ENCODE data around the gene UBP1. TPM values are rescaled to one million over a fixed set of nuclear protein-coding genes. Genes with fewer than 3 reads are reported as not detected.

Gene UBP1
- total RNA-seq, 2 experiments from 2014 or later = 52.6 to 53.2 TPM

DNA sequence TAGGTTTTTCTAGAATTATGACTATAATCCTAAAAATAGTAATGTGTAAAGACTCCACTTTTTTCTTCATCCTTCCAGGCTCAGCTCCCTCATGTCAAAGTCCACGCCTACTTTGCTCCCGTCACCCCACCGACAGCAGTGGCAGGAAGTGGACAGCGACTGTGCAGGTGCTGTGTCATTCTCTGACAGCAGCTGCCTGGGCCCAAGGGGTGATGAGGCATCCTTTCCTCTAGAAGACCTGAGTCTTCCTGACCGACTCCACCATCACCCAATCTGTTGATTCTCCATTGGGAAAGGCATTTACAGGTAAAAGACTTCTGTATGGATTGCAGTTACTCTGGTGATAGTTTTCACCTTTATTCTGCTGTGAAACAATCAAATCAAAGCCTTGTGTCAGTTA is 54.8 kb downstream of the UBP1 start:
- Mint-ChIP-seq H3K27me3 (no peaks in the 10 kb centered on the region), H3K9me3 (no peaks in the 10 kb centered on the region), H3K4me1 (ENCODE audit: low read depth) (peaks cover 12% of the 10 kb centered on the region), H3K27ac (peak overlapping the region; percentile 59), H3K4me3 (no peak overlapping the region), H3K36me3 (peaks cover 13% of the 10 kb centered on the region)
- peak; percentile 78 for DNase-seq
- ChIA-PET CTCF (interaction anchor here (2.2 to 4.8 kb wide), 2 partner anchors 13 to 254 kb away, joined by 12 to 34 read pairs; no protein-coding TSS in a partner anchor), POLR2A (interaction anchor here (1.7 kb wide), 1 partner anchor 56 kb away, joined by 5 read pairs; no protein-coding TSS in a partner anchor)
- intact Hi-C loops (cut with micrococcal nuclease) = loop anchor here (2.0 kb wide), 1 partner anchor 55 kb away; the partner anchor contains the start of gene UBP1

DNA sequence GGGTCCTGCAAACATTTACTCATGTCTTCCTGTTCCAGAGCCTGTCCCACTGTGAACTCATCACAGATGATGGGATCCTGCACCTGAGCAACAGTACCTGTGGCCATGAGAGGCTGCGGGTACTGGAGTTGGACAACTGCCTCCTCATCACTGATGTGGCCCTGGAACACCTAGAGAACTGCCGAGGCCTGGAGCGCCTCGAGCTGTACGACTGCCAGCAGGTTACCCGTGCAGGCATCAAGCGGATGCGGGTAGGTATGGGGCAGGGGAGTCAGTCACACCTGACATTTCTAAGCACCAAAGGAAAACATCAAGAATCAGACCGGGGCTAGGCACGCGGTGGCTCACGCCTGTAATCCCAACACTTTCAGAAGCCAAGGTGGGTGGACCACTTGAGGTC is 56.3 kb downstream of the UBP1 start:
- H3K36me3 Mint-ChIP-seq = peaks cover 7% of the 10 kb centered on the region
- H3K27ac Mint-ChIP-seq = no peak overlapping the region
- H3K4me3 Mint-ChIP-seq = no peak overlapping the region
- H3K27me3 Mint-ChIP-seq = no peaks in the 10 kb centered on the region
- ChIA-PET CTCF (interaction anchor here (4.8 kb wide), 1 partner anchor 11 kb away, joined by 34 read pairs; no protein-coding TSS in a partner anchor), POLR2A (no interaction called here)
- no peak for DNase-seq
- intact Hi-C loops (cut with micrococcal nuclease) = loop anchor here (2.0 kb wide), 1 partner anchor 57 kb away; the partner anchor contains the start of gene UBP1
- H3K4me1 Mint-ChIP-seq (ENCODE audit: low read depth) = peaks cover 12% of the 10 kb centered on the region
- no peaks in the 10 kb centered on the region for H3K9me3 Mint-ChIP-seq

DNA sequence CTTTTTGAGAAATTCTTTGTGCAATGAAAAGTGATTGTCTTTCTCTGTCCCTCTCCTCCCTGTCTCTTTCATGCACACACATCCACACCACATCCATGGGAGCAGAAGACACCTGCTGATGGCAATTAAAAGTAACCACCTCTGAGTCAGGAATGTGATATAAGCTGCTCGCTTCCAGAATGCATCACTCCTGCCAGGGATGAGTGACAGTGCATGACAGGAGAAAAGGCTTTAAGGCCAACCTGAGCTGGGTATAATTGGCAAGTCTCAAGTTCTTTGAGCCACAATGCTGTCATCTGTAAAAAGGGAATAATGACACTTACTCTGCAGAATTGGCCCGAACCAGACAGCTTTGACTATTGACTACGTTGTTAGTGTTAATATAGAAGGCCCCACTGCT is 59.6 kb downstream of the UBP1 start:
- Mint-ChIP-seq H3K4me1 (ENCODE audit: low read depth) (peaks cover 7% of the 10 kb centered on the region), H3K27me3 (no peaks in the 10 kb centered on the region), H3K27ac (no peak overlapping the region), H3K9me3 (no peaks in the 10 kb centered on the region), H3K4me3 (no peak overlapping the region), H3K36me3 (peaks cover 2% of the 10 kb centered on the region)
- intact Hi-C loops (cut with micrococcal nuclease) = no loop called here
- POLR2A ChIA-PET = no interaction called here
- CTCF ChIA-PET = no interaction called here
- DNase-seq = no peak

DNA sequence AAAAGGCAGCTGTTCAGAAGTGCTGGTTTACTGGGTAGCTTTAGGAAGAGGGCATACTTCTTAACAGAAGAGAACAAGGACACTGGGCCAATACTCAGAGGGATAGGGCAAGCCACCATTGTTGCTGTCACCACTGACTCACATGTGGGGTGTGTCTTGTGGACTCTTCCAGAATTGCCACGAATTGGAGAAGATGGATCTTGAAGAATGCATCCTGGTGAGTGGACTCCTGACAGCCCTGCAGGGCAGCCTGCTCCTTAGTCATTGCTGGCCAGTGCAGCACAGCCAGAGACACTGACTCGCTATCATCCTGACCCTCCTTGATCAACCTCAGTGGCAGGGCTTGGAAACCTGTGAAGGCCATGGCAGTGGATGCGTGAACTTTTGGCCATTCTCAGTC is 62.3 kb downstream of the UBP1 start:
- Mint-ChIP-seq H3K27me3 (no peaks in the 10 kb centered on the region), H3K36me3 (no peaks in the 10 kb centered on the region), H3K27ac (no peak overlapping the region), H3K9me3 (no peaks in the 10 kb centered on the region), H3K4me3 (no peak overlapping the region), H3K4me1 (ENCODE audit: low read depth) (peaks cover 3% of the 10 kb centered on the region)
- no peak for DNase-seq
- CTCF ChIA-PET = interaction anchor here (2.0 kb wide), 1 partner anchor 247 kb away, joined by 6 read pairs; no protein-coding TSS in a partner anchor
- POLR2A ChIA-PET = no interaction called here
- intact Hi-C loops (cut with micrococcal nuclease) = loop anchor here (5.0 kb wide), 1 partner anchor 409 kb away; no protein-coding TSS in a partner anchor

DNA sequence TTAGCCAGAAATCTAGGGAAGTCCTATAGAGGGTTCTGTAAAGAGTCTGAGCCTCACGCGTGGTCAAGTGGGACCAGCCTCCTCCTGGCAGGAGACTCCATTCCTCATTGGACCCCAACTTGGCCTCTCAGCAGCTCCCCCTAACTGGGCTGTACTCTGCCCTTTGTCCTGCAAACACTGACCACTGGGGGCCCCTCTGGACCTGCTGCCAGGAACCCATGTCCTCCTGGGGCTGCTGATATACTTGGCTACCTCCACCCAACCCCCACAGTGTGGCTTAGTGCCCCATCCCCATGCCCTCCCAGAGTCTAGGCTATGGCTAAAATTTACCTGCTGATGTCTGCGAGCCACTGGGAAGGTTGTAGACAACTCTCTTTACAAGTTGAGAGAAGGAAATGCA is 62.7 kb downstream of the UBP1 start:
- Mint-ChIP-seq H3K4me3 (no peak overlapping the region), H3K4me1 (ENCODE audit: low read depth) (peaks cover 6% of the 10 kb centered on the region), H3K27me3 (peaks cover under 1% of the 10 kb centered on the region), H3K27ac (no peak overlapping the region), H3K36me3 (no peaks in the 10 kb centered on the region), H3K9me3 (no peaks in the 10 kb centered on the region)
- DNase-seq = no peak
- POLR2A ChIA-PET = no interaction called here
- intact Hi-C loops (cut with micrococcal nuclease) = loop anchor here (5.0 kb wide), 1 partner anchor 410 kb away; no protein-coding TSS in a partner anchor
- CTCF ChIA-PET = interaction anchor here (2.0 kb wide), 1 partner anchor 246 kb away, joined by 6 read pairs; no protein-coding TSS in a partner anchor

DNA sequence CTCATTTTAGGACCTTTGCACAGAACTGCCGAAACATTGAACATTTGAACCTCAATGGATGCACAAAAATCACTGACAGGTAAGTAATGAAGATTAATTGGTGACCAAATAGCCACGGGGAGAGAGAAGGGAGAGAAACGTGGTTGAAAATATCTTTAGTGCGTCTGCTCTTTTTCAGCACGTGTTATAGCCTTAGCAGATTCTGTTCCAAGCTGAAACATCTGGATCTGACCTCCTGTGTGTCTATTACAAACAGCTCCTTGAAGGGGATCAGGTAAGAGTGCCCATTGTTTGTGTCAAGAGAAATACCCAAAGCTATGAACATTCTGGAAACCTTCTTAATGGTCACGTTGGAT is 67.1 kb downstream of the UBP1 start:
- ChIA-PET CTCF (interaction anchor here (0.6 to 4.0 kb wide), 56 partner anchors 9 to 431 kb away, joined by 3 to 124 read pairs (median 4); no protein-coding TSS in a partner anchor), POLR2A (interaction anchor here (0.9 to 1.0 kb wide), 2 partner anchors 68 to 242 kb away, joined by 3 to 4 read pairs; no protein-coding TSS in a partner anchor)
- DNase-seq = no peak
- no peaks in the 10 kb centered on the region for H3K36me3 Mint-ChIP-seq
- no peak overlapping the region for H3K27ac Mint-ChIP-seq
- H3K4me1 Mint-ChIP-seq (ENCODE audit: low read depth) = peaks cover 7% of the 10 kb centered on the region
- peaks cover 8% of the 10 kb centered on the region for H3K27me3 Mint-ChIP-seq
- no peak overlapping the region for H3K4me3 Mint-ChIP-seq
- intact Hi-C loops (cut with micrococcal nuclease) = loop anchor here (1.0 to 5.0 kb wide), 2 partner anchors 344 to 426 kb away; partner anchors contain the start of gene CLASP2
- H3K9me3 Mint-ChIP-seq = no peaks in the 10 kb centered on the region

DNA sequence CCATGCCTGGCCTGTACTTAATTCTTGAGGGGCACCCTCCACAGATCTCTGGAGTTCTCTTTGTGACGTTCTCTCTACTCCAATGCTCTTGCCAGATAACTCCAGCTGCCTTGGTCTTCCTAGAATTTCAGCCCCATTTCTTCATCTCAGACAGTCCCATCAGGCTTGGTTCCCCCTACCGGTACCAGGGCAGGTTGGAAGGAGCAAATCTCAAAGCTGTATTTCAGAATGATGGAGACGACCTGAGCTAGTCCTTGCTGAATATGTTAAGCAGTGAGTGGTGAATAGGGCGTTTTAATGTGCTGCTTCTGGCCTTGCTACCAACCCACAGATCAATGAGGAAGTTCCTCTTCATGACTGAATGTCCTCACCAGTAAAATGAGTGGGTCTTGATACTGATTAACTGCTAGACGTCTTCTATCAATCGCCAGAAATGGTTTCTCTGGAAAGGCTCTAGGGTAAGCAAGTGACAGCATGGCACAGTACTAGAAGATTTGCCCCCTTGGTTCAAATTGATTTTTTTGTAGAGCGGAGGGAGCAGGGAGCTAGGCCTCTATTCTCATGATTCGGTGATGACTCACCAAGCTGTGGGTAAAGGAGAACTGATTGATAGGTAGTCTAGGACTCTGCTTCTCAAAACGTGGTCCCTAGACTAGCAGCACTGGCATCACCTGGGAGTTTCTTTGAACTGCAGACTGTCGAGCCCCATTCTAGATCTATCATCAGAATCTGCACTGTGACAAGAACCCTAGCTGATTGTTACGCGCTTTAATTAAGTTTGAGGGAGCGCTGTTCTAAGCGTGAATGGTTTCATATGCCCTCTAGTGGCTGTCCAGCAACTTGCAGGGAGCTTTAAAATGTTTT is 67.8 kb downstream of the UBP1 start:
- peaks cover 10% of the 10 kb centered on the region for H3K27me3 Mint-ChIP-seq
- H3K4me1 Mint-ChIP-seq (ENCODE audit: low read depth) = peaks cover 7% of the 10 kb centered on the region
- CTCF ChIA-PET = interaction anchor here (0.5 to 4.0 kb wide), 59 partner anchors 9 to 448 kb away, joined by 3 to 124 read pairs (median 4); no protein-coding TSS in a partner anchor
- H3K27ac Mint-ChIP-seq = no peak overlapping the region
- H3K4me3 Mint-ChIP-seq = no peak overlapping the region
- no peaks in the 10 kb centered on the region for H3K9me3 Mint-ChIP-seq
- intact Hi-C loops (cut with micrococcal nuclease) = loop anchor here (1.0 to 5.0 kb wide), 3 partner anchors 241 to 425 kb away; partner anchors contain the start of gene CLASP2
- no peaks in the 10 kb centered on the region for H3K36me3 Mint-ChIP-seq
- peak; percentile 49 for DNase-seq
- POLR2A ChIA-PET = interaction anchor here (0.6 to 1.0 kb wide), 3 partner anchors 68 to 241 kb away, joined by 3 to 4 read pairs (median 3); no protein-coding TSS in a partner anchor

DNA sequence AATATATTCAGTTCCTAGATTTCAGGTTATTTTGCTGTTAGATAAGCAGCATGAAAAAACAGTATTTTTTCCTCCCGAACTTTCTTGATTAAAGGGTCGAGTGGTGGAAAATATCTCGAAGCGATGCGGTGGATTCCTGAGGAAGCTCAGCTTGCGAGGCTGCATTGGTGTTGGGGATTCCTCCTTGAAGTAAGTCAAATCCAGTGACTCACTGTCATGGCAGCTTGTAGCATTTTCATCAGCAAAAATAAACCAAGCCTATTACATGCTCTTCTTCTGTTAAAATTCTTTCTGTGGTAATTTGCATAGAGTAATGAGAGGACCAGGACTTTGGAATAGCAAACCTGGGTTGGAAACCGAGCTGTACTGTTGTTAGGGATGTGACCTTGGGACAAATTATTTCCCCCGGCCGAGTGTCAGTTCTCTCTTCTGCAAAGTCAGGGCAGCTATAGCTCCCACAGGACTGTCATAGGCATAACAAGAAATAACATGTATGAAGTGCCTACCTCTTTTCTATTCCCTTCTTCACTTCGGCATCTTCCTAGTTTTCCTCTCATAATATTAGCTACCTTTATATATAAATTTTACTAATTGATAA is 75.6 kb downstream of the UBP1 start:
- intact Hi-C loops (cut with micrococcal nuclease) = no loop called here
- DNase-seq = no peak
- Mint-ChIP-seq H3K36me3 (no peaks in the 10 kb centered on the region), H3K27ac (no peak overlapping the region), H3K4me1 (ENCODE audit: low read depth) (no peaks in the 10 kb centered on the region), H3K9me3 (no peaks in the 10 kb centered on the region), H3K4me3 (no peak overlapping the region), H3K27me3 (peaks cover 3% of the 10 kb centered on the region)
- POLR2A ChIA-PET = no interaction called here
- CTCF ChIA-PET = interaction anchor here (0.6 to 3.4 kb wide), 2 partner anchors 8 to 147 kb away, joined by 3 to 26 read pairs; no protein-coding TSS in a partner anchor

DNA sequence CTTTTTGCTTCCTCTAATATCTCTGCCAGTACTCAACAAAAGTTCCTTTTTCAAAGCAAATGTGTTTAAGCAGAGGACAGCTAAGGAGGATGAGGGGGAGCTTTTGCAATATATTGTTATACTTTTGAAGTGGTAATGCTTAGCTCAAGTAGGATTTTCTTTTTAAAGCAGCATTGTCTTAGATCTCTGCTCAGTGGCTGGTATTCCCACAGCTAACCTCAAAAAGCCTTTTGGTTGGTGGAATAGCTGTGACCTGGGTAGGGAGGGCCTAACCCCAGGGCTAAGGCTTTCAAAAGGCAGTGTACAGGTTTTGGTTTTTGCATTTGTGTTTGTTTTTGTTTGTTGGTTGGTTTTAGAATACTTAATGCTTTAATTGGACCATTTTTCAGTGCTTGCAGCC is 76.1 kb downstream of the UBP1 start:
- ChIA-PET POLR2A (no interaction called here), CTCF (interaction anchor here (3.4 kb wide), 1 partner anchor 9 kb away, joined by 26 read pairs; no protein-coding TSS in a partner anchor)
- H3K9me3 Mint-ChIP-seq = no peaks in the 10 kb centered on the region

DNA sequence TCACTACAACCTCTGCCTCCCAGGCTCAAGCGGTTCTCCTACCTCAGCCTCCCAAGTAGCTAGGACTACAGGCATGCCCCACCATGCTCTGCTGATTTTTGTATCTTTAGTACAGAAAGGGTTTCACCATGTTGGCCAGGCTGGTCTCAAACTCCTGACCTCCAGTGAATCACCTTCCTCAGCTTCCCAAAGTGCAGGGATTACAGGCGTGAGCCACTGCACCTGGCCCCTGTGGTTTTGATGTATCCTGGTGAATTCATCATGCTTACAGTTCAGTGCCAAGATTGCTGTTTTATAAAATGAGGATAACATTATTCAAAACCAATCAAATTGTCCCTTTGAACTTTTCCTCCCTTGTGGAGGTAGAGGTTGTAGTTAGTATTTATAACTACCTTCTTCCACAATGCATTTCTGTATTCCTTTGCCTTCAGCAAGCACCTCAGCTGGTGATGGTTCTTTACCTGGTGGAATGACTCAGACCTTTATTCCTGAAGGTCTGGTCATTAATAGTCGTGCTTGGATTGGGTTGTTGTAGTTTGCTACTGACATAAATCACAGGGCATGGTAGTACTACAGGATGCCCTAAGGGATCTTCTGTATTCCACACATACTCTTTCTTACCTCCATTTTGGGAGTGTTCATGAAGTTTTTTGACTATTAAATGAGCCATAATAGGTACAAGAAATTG is 76.9 kb downstream of the UBP1 start:
- POLR2A ChIA-PET = no interaction called here
- no peak overlapping the region for H3K4me3 Mint-ChIP-seq
- H3K9me3 Mint-ChIP-seq = no peaks in the 10 kb centered on the region
- CTCF ChIA-PET = interaction anchor here (3.4 kb wide), 1 partner anchor 10 kb away, joined by 26 read pairs; no protein-coding TSS in a partner anchor
- H3K36me3 Mint-ChIP-seq = no peaks in the 10 kb centered on the region
- H3K4me1 Mint-ChIP-seq (ENCODE audit: low read depth) = no peaks in the 10 kb centered on the region
- no peak overlapping the region for H3K27ac Mint-ChIP-seq
- H3K27me3 Mint-ChIP-seq = peaks cover 3% of the 10 kb centered on the region
- intact Hi-C loops (cut with micrococcal nuclease) = no loop called here
- no peak for DNase-seq

More for the DNA sequence above, 76.1 kb downstream of the UBP1 start:
- Mint-ChIP-seq H3K4me1 (ENCODE audit: low read depth) (no peaks in the 10 kb centered on the region), H3K36me3 (no peaks in the 10 kb centered on the region), H3K27me3 (peaks cover 3% of the 10 kb centered on the region), H3K4me3 (no peak overlapping the region), H3K27ac (no peak overlapping the region)
- intact Hi-C loops (cut with micrococcal nuclease) = no loop called here
- DNase-seq = no peak

DNA sequence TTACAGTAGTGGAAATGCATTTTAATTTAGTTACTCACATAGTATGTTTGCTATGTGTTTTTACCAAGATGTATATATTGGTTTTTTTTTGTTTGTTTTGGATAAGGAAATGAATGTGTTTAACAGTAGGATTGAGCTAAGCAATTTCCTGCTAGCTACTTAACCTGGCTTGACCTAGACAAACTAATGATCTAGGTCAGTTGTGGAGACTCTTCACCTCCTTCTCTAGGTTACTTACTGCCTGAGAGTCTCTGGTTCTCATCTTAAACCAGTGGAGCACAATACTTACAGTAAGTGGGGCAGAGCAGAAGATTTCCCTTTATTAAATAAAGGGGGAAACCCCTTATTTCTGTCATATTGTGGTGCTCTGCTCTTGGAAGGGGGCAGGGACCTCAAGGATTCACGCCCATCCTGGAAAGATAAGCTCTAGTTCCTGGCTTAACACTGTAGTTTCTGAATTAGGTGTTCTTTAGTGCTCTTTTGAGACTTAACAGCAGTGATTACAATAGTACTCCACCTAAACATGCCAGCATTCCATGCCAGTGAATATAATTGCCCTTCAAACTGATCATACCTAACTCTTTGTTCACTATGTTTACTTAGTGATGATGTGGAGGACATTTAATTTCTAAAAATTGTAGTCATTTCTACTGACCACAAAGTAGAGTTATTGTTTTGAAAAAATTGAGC is 79.9 kb downstream of the UBP1 start:
- ChIA-PET CTCF (interaction anchor here (1.6 kb wide), 1 partner anchor 12 kb away, joined by 8 read pairs; no protein-coding TSS in a partner anchor), POLR2A (no interaction called here)
- H3K9me3 Mint-ChIP-seq = no peaks in the 10 kb centered on the region
- no peak for DNase-seq
- H3K36me3 Mint-ChIP-seq = no peaks in the 10 kb centered on the region
- no peak overlapping the region for H3K27ac Mint-ChIP-seq
- H3K4me1 Mint-ChIP-seq (ENCODE audit: low read depth) = no peaks in the 10 kb centered on the region
- intact Hi-C loops (cut with micrococcal nuclease) = no loop called here
- no peaks in the 10 kb centered on the region for H3K27me3 Mint-ChIP-seq
- H3K4me3 Mint-ChIP-seq = no peak overlapping the region
